Ascending aorta (tissue), 2 donors: ENCODE data around the gene IFNA5. TPM values are rescaled to one million over a fixed set of nuclear protein-coding genes. Genes with fewer than 3 reads are reported as not detected.

Experiments used
- DNase-seq, 2 donors: peaks; one replicate each; pipeline ENCODE4 v3.0.0-alpha.2; 2019; ENCODE audit warnings: low spot score in 2 of 2
- H3K27ac ChIP-seq, 2 donors: fragments of 200-600 bp; sonication (generic); one replicate each; pipeline ENCODE4 v1.5.1; 2016 to 2017; ENCODE audit warnings: mild to moderate bottlenecking in 1 of 2
- H3K27me3 ChIP-seq: fragments of 200-600 bp; sonication (generic); one replicate; pipeline ENCODE4 v1.5.1; 2017
- H3K36me3 ChIP-seq, 2 donors: fragments of 200-600 bp; sonication (generic); one replicate each; pipeline ENCODE4 v1.5.1; 2016
- H3K4me1 ChIP-seq, 2 donors: fragments of 200-600 bp; sonication (generic); one replicate each; pipeline ENCODE4 v1.5.1; 2016 to 2017; ENCODE audit warnings: mild to moderate bottlenecking in 1 of 2
- H3K4me3 ChIP-seq, 2 donors: fragments of 200-600 bp; sonication (generic); one replicate each; pipeline ENCODE4 v1.5.1; 2016 to 2017; ENCODE audit warnings: mild to moderate bottlenecking in 1 of 2
- H3K9me3 ChIP-seq, 2 donors: fragments of 200-600 bp; sonication (generic); one replicate each; pipeline ENCODE4 v1.5.1; 2016
- CTCF ChIP-seq, 3 experiments: fragments of 200-600 bp in 2 of 3; fragments of 450-650 bp in 1 of 3; sonication (generic) in 2 of 3; IDR thresholded peaks; one replicate each; pipeline ENCODE4 v1.5.1; 2016 to 2019; ENCODE audit warnings: antibody characterized with exemption in 3 of 3, mild to moderate bottlenecking in 1 of 3, moderate library complexity in 1 of 3
- intact Hi-C: fragments of 100-400 bp; cut with DNase I; formaldehyde crosslinking; loops from one replicate; pipeline ENCODE4 v1.15.1; 2023
- total RNA-seq: library from RNA; depleted of rRNA; stranded (reverse); fragments of >200 nt; gene quantifications from one replicate; pipeline ENCODE4 v1.1.0, GENCODE V29; 2016

Gene IFNA5
- total RNA-seq, 1 donor from 2014 or later, result 4.0 TPM

- H3K27ac ChIP-seq, result no peak overlapping the region
- no peaks in the 10 kb centered on the region for H3K4me1 ChIP-seq
- H3K9me3 ChIP-seq, result no peaks in the 10 kb centered on the region
- no peaks in the 10 kb centered on the region for H3K27me3 ChIP-seq
- TF ChIP-seq CTCF (IDR thresholded peaks at IDR 0.05), result no peak
- DNase-seq, result no peak
- intact Hi-C loops, result no loop called here
- no peaks in the 10 kb centered on the region for H3K36me3 ChIP-seq
- no peak overlapping the region for H3K4me3 ChIP-seq
These were observed 17.8 kb downstream of the IFNA5 start for GRCh38 chr9:21287280-21287679.

DNA sequence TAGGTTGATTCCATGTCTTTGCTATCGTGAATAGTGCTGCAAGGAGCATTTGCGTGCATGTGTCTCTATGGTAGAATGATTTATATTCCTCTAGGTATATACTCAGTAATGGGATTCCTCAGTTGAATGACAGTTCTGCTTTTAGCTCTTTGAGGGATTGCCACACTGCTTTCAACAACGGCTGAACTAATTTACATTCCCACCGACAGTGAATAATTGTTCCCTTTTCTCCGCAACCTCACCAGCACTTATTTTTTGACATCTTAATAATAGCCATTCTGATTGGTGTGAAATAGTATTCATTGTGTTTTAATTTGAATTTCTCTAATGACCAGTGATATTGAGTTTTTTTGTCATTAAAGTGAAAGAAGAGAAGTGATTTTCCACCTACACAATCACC is 18.5 kb downstream of the IFNA5 start:
- Histone ChIP-seq H3K4me1 (no peaks in the 10 kb centered on the region), H3K9me3 (no peaks in the 10 kb centered on the region), H3K4me3 (no peak overlapping the region), H3K36me3 (no peaks in the 10 kb centered on the region), H3K27ac (no peak overlapping the region), H3K27me3 (no peaks in the 10 kb centered on the region)
- intact Hi-C loops, result no loop called here
- no peak for DNase-seq
- no peak for TF ChIP-seq CTCF (IDR thresholded peaks at IDR 0.05)

DNA sequence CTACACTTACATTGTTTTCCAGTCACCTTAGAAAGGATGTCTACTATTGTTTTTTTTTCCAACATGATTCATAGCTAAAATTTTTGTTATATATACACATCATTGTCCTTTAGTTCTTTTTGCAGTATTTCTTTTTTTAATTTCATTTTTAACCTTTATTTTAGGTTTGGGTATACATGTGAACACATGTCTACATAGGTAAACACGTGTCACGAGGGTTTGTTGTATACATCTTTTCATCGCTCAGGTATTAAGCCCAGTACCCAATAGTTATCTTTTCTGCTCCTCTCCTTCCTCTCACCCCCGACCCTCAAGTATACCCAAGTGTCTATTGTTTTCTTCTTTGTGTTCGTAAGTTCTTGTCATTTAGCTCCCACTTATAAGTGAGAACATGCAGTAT is 19.0 kb downstream of the IFNA5 start:
- H3K27me3 ChIP-seq, result no peaks in the 10 kb centered on the region
- intact Hi-C loops, result no loop called here
- H3K27ac ChIP-seq, result no peak overlapping the region
- TF ChIP-seq CTCF (IDR thresholded peaks at IDR 0.05), result no peak
- H3K36me3 ChIP-seq, result no peaks in the 10 kb centered on the region
- no peak for DNase-seq
- H3K9me3 ChIP-seq, result no peaks in the 10 kb centered on the region
- H3K4me3 ChIP-seq, result no peak overlapping the region
- H3K4me1 ChIP-seq, result no peaks in the 10 kb centered on the region

DNA sequence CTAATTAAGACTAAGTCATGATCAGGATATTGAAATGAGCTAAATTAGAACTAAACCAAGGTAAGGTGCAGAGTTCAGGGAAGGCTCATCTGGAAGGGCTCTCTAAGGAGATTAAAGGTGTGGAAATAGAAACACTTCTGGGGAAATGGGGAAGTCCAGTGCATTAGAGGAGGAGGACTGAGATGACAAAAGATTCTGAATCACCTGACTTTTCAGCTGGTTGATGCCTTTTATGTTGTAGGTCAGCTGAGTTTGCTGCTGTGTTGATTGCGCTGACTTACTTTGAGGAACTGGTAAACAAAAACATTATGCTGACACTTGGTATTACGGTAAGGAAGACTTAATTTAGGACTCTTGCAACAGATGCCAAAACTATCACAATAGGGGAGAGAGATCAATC is 23.8 kb downstream of the IFNA5 start:
- intact Hi-C loops, result no loop called here
- no peaks in the 10 kb centered on the region for H3K27me3 ChIP-seq
- H3K4me3 ChIP-seq, result no peak overlapping the region
- H3K36me3 ChIP-seq, result no peaks in the 10 kb centered on the region
- no peak overlapping the region for H3K27ac ChIP-seq
- no peaks in the 10 kb centered on the region for H3K4me1 ChIP-seq
- H3K9me3 ChIP-seq, result no peaks in the 10 kb centered on the region
- DNase-seq, result no peak
- no peak for TF ChIP-seq CTCF (IDR thresholded peaks at IDR 0.05)

DNA sequence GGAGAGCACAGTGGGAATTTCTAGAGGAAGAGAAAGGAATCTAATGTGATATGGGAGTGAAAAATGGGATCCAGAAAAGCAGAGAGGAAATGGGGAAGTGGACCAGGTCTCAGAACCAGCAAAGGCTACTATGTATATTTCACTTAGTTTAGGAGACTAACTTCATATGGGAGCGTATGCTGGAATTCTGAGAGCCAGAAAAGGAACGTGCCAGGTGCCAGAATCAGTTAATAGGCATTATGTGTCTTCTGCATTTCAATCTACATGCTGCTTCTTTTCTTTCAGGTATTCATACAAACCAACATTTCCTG is 36.8 kb downstream of the IFNA5 start:
- intact Hi-C loops, result no loop called here
- H3K36me3 ChIP-seq, result no peaks in the 10 kb centered on the region
- H3K4me1 ChIP-seq, result no peaks in the 10 kb centered on the region
- no peak for TF ChIP-seq CTCF (IDR thresholded peaks at IDR 0.05)
- no peak overlapping the region for H3K27ac ChIP-seq
- no peaks in the 10 kb centered on the region for H3K27me3 ChIP-seq
- no peak for DNase-seq
- H3K9me3 ChIP-seq, result no peaks in the 10 kb centered on the region
- no peak overlapping the region for H3K4me3 ChIP-seq
